Activated naive CD8-positive, alpha-beta T cell treated with anti-CD3 and anti-CD28 coated beads for 36 hours (primary cell): Measurements from ENCODE around the gene LNX1. TPM values are rescaled to one million over a fixed set of nuclear protein-coding genes. Genes with fewer than 3 reads are reported as not detected.

Experiments used
- DNase-seq: peaks from one replicate; pipeline ENCODE4 v3.0.0; 2021
- H3K27ac Mint-ChIP-seq: one replicate; pipeline ENCODE4 v1.8.0; 2022; ENCODE audit warnings: mild to moderate bottlenecking, moderate library complexity, mixed read lengths
- H3K27me3 Mint-ChIP-seq: one replicate; pipeline ENCODE4 v1.8.0; 2022; ENCODE audit warnings: mild to moderate bottlenecking, mixed read lengths
- H3K36me3 Mint-ChIP-seq: one replicate; pipeline ENCODE4 v1.8.0; 2021; ENCODE audit warnings: mild to moderate bottlenecking, mixed read lengths
- H3K4me1 Mint-ChIP-seq: one replicate; pipeline ENCODE4 v1.8.0; 2021; ENCODE audit warnings: mixed read lengths
- H3K4me3 Mint-ChIP-seq: one replicate; pipeline ENCODE4 v1.8.0; 2022; ENCODE audit warnings: mild to moderate bottlenecking, moderate library complexity, mixed read lengths
- H3K9me3 Mint-ChIP-seq: one replicate; pipeline ENCODE4 v1.8.0; 2022; ENCODE audit warnings: mixed read lengths
- total RNA-seq, 2 experiments: library from RNA; stranded (reverse); gene quantifications; one replicate each; pipeline ENCODE4 v1.2.3, GENCODE V29; 2021

The LNX1 gene
- total RNA-seq = not detected

GRCh38 chr4:53591372-53591892, at the start of gene LNX1:
Gene LNX1 (minus strand): TSS chr4:53591486. CDS start chr4:53574002, 17,484 bp downstream.
- H3K27ac Mint-ChIP-seq = no peak within 1 kb of the TSS
- no peaks in the 10 kb centered on the region for H3K9me3 Mint-ChIP-seq
- DNase-seq = no peak
- H3K36me3 Mint-ChIP-seq = no peaks in the 10 kb centered on the region
- no peak within 1 kb of the TSS for H3K4me3 Mint-ChIP-seq
- H3K27me3 Mint-ChIP-seq = peaks cover 53% of the 10 kb centered on the region
- peaks cover 9% of the 10 kb centered on the region for H3K4me1 Mint-ChIP-seq

- Mint-ChIP-seq H3K27me3 (peaks cover 5% of the 10 kb centered on the region), H3K9me3 (no peaks in the 10 kb centered on the region), H3K27ac (no peak overlapping the region), H3K4me1 (no peaks in the 10 kb centered on the region), H3K4me3 (no peak overlapping the region), H3K36me3 (no peaks in the 10 kb centered on the region)
- no peak for DNase-seq
These were observed 49.5 kb upstream of the LNX1 start for GRCh38 chr4:53640576-53641453.

- H3K27ac Mint-ChIP-seq = no peak overlapping the region
- H3K4me3 Mint-ChIP-seq = no peak overlapping the region
- H3K36me3 Mint-ChIP-seq = no peaks in the 10 kb centered on the region
- peaks cover 12% of the 10 kb centered on the region for H3K27me3 Mint-ChIP-seq
- no peaks in the 10 kb centered on the region for H3K9me3 Mint-ChIP-seq
- H3K4me1 Mint-ChIP-seq = no peaks in the 10 kb centered on the region
- DNase-seq = no peak
These were observed 47.6 kb upstream of the LNX1 start for GRCh38 chr4:53638919-53639318.

- Mint-ChIP-seq H3K4me1 (no peaks in the 10 kb centered on the region), H3K27ac (no peak overlapping the region), H3K9me3 (no peaks in the 10 kb centered on the region), H3K36me3 (no peaks in the 10 kb centered on the region), H3K27me3 (peaks cover 21% of the 10 kb centered on the region), H3K4me3 (no peak overlapping the region)
- no peak for DNase-seq
These were observed 46.1 kb upstream of the LNX1 start for GRCh38 chr4:53637348-53637747.

GRCh38 chr4:53635697-53636483, 44.6 kb upstream of the LNX1 start:
- Mint-ChIP-seq H3K4me3 (no peak overlapping the region), H3K4me1 (no peaks in the 10 kb centered on the region), H3K36me3 (no peaks in the 10 kb centered on the region), H3K27ac (no peak overlapping the region), H3K9me3 (no peaks in the 10 kb centered on the region), H3K27me3 (peaks cover 21% of the 10 kb centered on the region)
- no peak for DNase-seq

GRCh38 chr4:53633608-53634007, 42.3 kb upstream of the LNX1 start:
- Mint-ChIP-seq H3K9me3 (no peaks in the 10 kb centered on the region), H3K36me3 (no peaks in the 10 kb centered on the region), H3K4me3 (no peak overlapping the region), H3K4me1 (no peaks in the 10 kb centered on the region), H3K27me3 (peaks cover 21% of the 10 kb centered on the region), H3K27ac (no peak overlapping the region)
- no peak for DNase-seq

- Mint-ChIP-seq H3K27me3 (peaks cover 15% of the 10 kb centered on the region), H3K4me1 (no peaks in the 10 kb centered on the region), H3K36me3 (no peaks in the 10 kb centered on the region), H3K27ac (no peak overlapping the region), H3K4me3 (no peak overlapping the region), H3K9me3 (no peaks in the 10 kb centered on the region)
- DNase-seq = no peak
These were observed 38.0 kb upstream of the LNX1 start for GRCh38 chr4:53629296-53629695.

- H3K27me3 Mint-ChIP-seq = peaks cover 11% of the 10 kb centered on the region
These were observed 35.2 kb upstream of the LNX1 start for GRCh38 chr4:53626491-53626890.

GRCh38 chr4:53625888-53626287, 34.6 kb upstream of the LNX1 start:
- H3K9me3 Mint-ChIP-seq = no peaks in the 10 kb centered on the region
- H3K36me3 Mint-ChIP-seq = no peaks in the 10 kb centered on the region
- no peak overlapping the region for H3K27ac Mint-ChIP-seq
- H3K27me3 Mint-ChIP-seq = peaks cover 17% of the 10 kb centered on the region
- no peak overlapping the region for H3K4me3 Mint-ChIP-seq
- no peak for DNase-seq
- H3K4me1 Mint-ChIP-seq = no peaks in the 10 kb centered on the region

More at GRCh38 chr4:53626491-53626890, 35.2 kb upstream of the LNX1 start:
- no peaks in the 10 kb centered on the region for H3K36me3 Mint-ChIP-seq
- no peak overlapping the region for H3K27ac Mint-ChIP-seq
- no peak overlapping the region for H3K4me3 Mint-ChIP-seq
- H3K9me3 Mint-ChIP-seq = no peaks in the 10 kb centered on the region
- no peak for DNase-seq
- no peaks in the 10 kb centered on the region for H3K4me1 Mint-ChIP-seq

- Mint-ChIP-seq H3K27ac (no peak overlapping the region), H3K4me3 (no peak overlapping the region), H3K36me3 (no peaks in the 10 kb centered on the region), H3K4me1 (no peaks in the 10 kb centered on the region), H3K27me3 (peaks cover 17% of the 10 kb centered on the region), H3K9me3 (no peaks in the 10 kb centered on the region)
- no peak for DNase-seq
These were observed 31.5 kb upstream of the LNX1 start for GRCh38 chr4:53622739-53623151.

GRCh38 chr4:53620956-53621355, 29.7 kb upstream of the LNX1 start:
- H3K27me3 Mint-ChIP-seq = peaks cover 19% of the 10 kb centered on the region
- no peaks in the 10 kb centered on the region for H3K9me3 Mint-ChIP-seq
- H3K4me3 Mint-ChIP-seq = no peak overlapping the region
- H3K27ac Mint-ChIP-seq = no peak overlapping the region
- H3K4me1 Mint-ChIP-seq = peaks cover 6% of the 10 kb centered on the region
- DNase-seq = no peak
- H3K36me3 Mint-ChIP-seq = no peaks in the 10 kb centered on the region

- no peak overlapping the region for H3K4me3 Mint-ChIP-seq
- H3K27ac Mint-ChIP-seq = no peak overlapping the region
- H3K27me3 Mint-ChIP-seq = peaks cover 18% of the 10 kb centered on the region
These were observed 28.1 kb upstream of the LNX1 start for GRCh38 chr4:53619431-53619830.

GRCh38 chr4:53618321-53618720, 27.0 kb upstream of the LNX1 start:
- peaks cover 2% of the 10 kb centered on the region for H3K9me3 Mint-ChIP-seq
- peaks cover 16% of the 10 kb centered on the region for H3K27me3 Mint-ChIP-seq
- no peak overlapping the region for H3K27ac Mint-ChIP-seq
- no peak overlapping the region for H3K4me3 Mint-ChIP-seq
- DNase-seq = no peak
- no peaks in the 10 kb centered on the region for H3K36me3 Mint-ChIP-seq
- peaks cover 6% of the 10 kb centered on the region for H3K4me1 Mint-ChIP-seq

More at GRCh38 chr4:53619431-53619830, 28.1 kb upstream of the LNX1 start:
- Mint-ChIP-seq H3K9me3 (no peaks in the 10 kb centered on the region), H3K4me1 (peaks cover 6% of the 10 kb centered on the region), H3K36me3 (no peaks in the 10 kb centered on the region)
- DNase-seq = no peak

GRCh38 chr4:53617101-53617680, 25.9 kb upstream of the LNX1 start:
- peaks cover 6% of the 10 kb centered on the region for H3K4me1 Mint-ChIP-seq
- no peak overlapping the region for H3K27ac Mint-ChIP-seq
- peaks cover 4% of the 10 kb centered on the region for H3K9me3 Mint-ChIP-seq
- H3K4me3 Mint-ChIP-seq = no peak overlapping the region
- no peak for DNase-seq
- no peaks in the 10 kb centered on the region for H3K36me3 Mint-ChIP-seq
- H3K27me3 Mint-ChIP-seq = peaks cover 16% of the 10 kb centered on the region

- Mint-ChIP-seq H3K9me3 (peaks cover 4% of the 10 kb centered on the region), H3K27ac (no peak overlapping the region), H3K36me3 (no peaks in the 10 kb centered on the region), H3K27me3 (peaks cover 11% of the 10 kb centered on the region), H3K4me1 (peaks cover 6% of the 10 kb centered on the region), H3K4me3 (no peak overlapping the region)
- DNase-seq = no peak
These were observed 24.9 kb upstream of the LNX1 start for GRCh38 chr4:53616219-53616618.
